ENCODE measurements around the gene PON3. TPM values are rescaled to one million over a fixed set of nuclear protein-coding genes. Genes with fewer than 3 reads are reported as not detected.

Gene PON3
- total RNA-seq, 1 experiment from 2014 or later, result not detected

GRCh38 chr7:95342642-95343307 is 53.4 kb downstream of the PON3 start:
- H3K9ac ChIP-seq (ENCODE audit: low read length), result no peak overlapping the region
- H3K36me3 ChIP-seq (ENCODE audit: insufficient read depth, low read length), result no peaks in the 10 kb centered on the region
- H3K79me2 ChIP-seq (ENCODE audit: low read length), result no peaks in the 10 kb centered on the region
- no peak overlapping the region for H3K4me3 ChIP-seq (ENCODE audit: low read length)
- H2AFZ ChIP-seq (ENCODE audit: low read length), result no peak overlapping the region
- H3K4me2 ChIP-seq (ENCODE audit: low read depth, low read length, poor library complexity, severe bottlenecking), result no peak overlapping the region
- no peak for DNase-seq
- H3K9me3 ChIP-seq (ENCODE audit: low read length), result no peaks in the 10 kb centered on the region
- no peaks in the 10 kb centered on the region for H4K20me1 ChIP-seq (ENCODE audit: insufficient read depth, low read depth, low read length)
- H3K27me3 ChIP-seq (ENCODE audit: low read length), result no peaks in the 10 kb centered on the region
- no peaks in the 10 kb centered on the region for H3K9me2 ChIP-seq (replicated peaks; ENCODE audit: insufficient read depth, low read length)
- no peak overlapping the region for H3K27ac ChIP-seq (ENCODE audit: low read length)
- no peaks in the 10 kb centered on the region for H3K4me1 ChIP-seq (ENCODE audit: low read length)

GRCh38 chr7:95342029-95342428 is 54.1 kb downstream of the PON3 start:
- Histone ChIP-seq H3K36me3 (ENCODE audit: insufficient read depth, low read length) (no peaks in the 10 kb centered on the region), H4K20me1 (ENCODE audit: insufficient read depth, low read depth, low read length) (no peaks in the 10 kb centered on the region), H3K27ac (ENCODE audit: low read length) (no peak overlapping the region), H3K4me1 (ENCODE audit: low read length) (no peaks in the 10 kb centered on the region), H3K4me2 (ENCODE audit: low read depth, low read length, poor library complexity, severe bottlenecking) (no peak overlapping the region), H2AFZ (ENCODE audit: low read length) (no peak overlapping the region), H3K4me3 (ENCODE audit: low read length) (no peak overlapping the region), H3K9me2 (replicated peaks; ENCODE audit: insufficient read depth, low read length) (no peaks in the 10 kb centered on the region), H3K27me3 (ENCODE audit: low read length) (no peaks in the 10 kb centered on the region), H3K9ac (ENCODE audit: low read length) (no peak overlapping the region), H3K9me3 (ENCODE audit: low read length) (no peaks in the 10 kb centered on the region), H3K79me2 (ENCODE audit: low read length) (no peaks in the 10 kb centered on the region)
- DNase-seq, result no peak

GRCh38 chr7:95340491-95340890 is 55.7 kb downstream of the PON3 start:
- Histone ChIP-seq H3K4me1 (ENCODE audit: low read length) (no peaks in the 10 kb centered on the region), H3K9me2 (replicated peaks; ENCODE audit: insufficient read depth, low read length) (no peaks in the 10 kb centered on the region), H3K4me3 (ENCODE audit: low read length) (no peak overlapping the region), H3K4me2 (ENCODE audit: low read depth, low read length, poor library complexity, severe bottlenecking) (no peak overlapping the region), H3K36me3 (ENCODE audit: insufficient read depth, low read length) (no peaks in the 10 kb centered on the region), H4K20me1 (ENCODE audit: insufficient read depth, low read depth, low read length) (no peaks in the 10 kb centered on the region), H3K9me3 (ENCODE audit: low read length) (no peaks in the 10 kb centered on the region), H3K27ac (ENCODE audit: low read length) (no peak overlapping the region), H3K79me2 (ENCODE audit: low read length) (no peaks in the 10 kb centered on the region), H3K9ac (ENCODE audit: low read length) (no peak overlapping the region), H3K27me3 (ENCODE audit: low read length) (no peaks in the 10 kb centered on the region), H2AFZ (ENCODE audit: low read length) (no peak overlapping the region)
- no peak for DNase-seq

- Histone ChIP-seq H3K27ac (ENCODE audit: low read length) (no peak overlapping the region), H3K79me2 (ENCODE audit: low read length) (no peaks in the 10 kb centered on the region), H3K27me3 (ENCODE audit: low read length) (no peaks in the 10 kb centered on the region), H3K36me3 (ENCODE audit: insufficient read depth, low read length) (no peaks in the 10 kb centered on the region), H3K4me2 (ENCODE audit: low read depth, low read length, poor library complexity, severe bottlenecking) (no peak overlapping the region), H3K4me1 (ENCODE audit: low read length) (no peaks in the 10 kb centered on the region), H2AFZ (ENCODE audit: low read length) (no peak overlapping the region), H3K4me3 (ENCODE audit: low read length) (no peak overlapping the region), H3K9me2 (replicated peaks; ENCODE audit: insufficient read depth, low read length) (no peaks in the 10 kb centered on the region), H3K9ac (ENCODE audit: low read length) (no peak overlapping the region), H3K9me3 (ENCODE audit: low read length) (no peaks in the 10 kb centered on the region), H4K20me1 (ENCODE audit: insufficient read depth, low read depth, low read length) (no peaks in the 10 kb centered on the region)
- no peak for DNase-seq
Observed at GRCh38 chr7:95338832-95339231, 57.3 kb downstream of the PON3 start.

- Histone ChIP-seq H3K4me1 (ENCODE audit: low read length) (no peaks in the 10 kb centered on the region), H3K27ac (ENCODE audit: low read length) (no peak overlapping the region), H3K36me3 (ENCODE audit: insufficient read depth, low read length) (no peaks in the 10 kb centered on the region), H4K20me1 (ENCODE audit: insufficient read depth, low read depth, low read length) (no peaks in the 10 kb centered on the region), H3K9me2 (replicated peaks; ENCODE audit: insufficient read depth, low read length) (no peaks in the 10 kb centered on the region), H3K9ac (ENCODE audit: low read length) (no peak overlapping the region), H3K9me3 (ENCODE audit: low read length) (no peaks in the 10 kb centered on the region), H3K27me3 (ENCODE audit: low read length) (no peaks in the 10 kb centered on the region), H3K4me2 (ENCODE audit: low read depth, low read length, poor library complexity, severe bottlenecking) (no peak overlapping the region), H2AFZ (ENCODE audit: low read length) (no peak overlapping the region), H3K4me3 (ENCODE audit: low read length) (no peak overlapping the region), H3K79me2 (ENCODE audit: low read length) (no peaks in the 10 kb centered on the region)
- no peak for DNase-seq
Observed at GRCh38 chr7:95335093-95335492, 61.1 kb downstream of the PON3 start.

GRCh38 chr7:95334447-95334846 is 61.7 kb downstream of the PON3 start:
- H3K27me3 ChIP-seq (ENCODE audit: low read length), result no peaks in the 10 kb centered on the region
- no peaks in the 10 kb centered on the region for H3K9me3 ChIP-seq (ENCODE audit: low read length)
- no peaks in the 10 kb centered on the region for H3K9me2 ChIP-seq (replicated peaks; ENCODE audit: insufficient read depth, low read length)
- H3K79me2 ChIP-seq (ENCODE audit: low read length), result no peaks in the 10 kb centered on the region
- H3K27ac ChIP-seq (ENCODE audit: low read length), result no peak overlapping the region
- no peak overlapping the region for H3K4me2 ChIP-seq (ENCODE audit: low read depth, low read length, poor library complexity, severe bottlenecking)
- H2AFZ ChIP-seq (ENCODE audit: low read length), result no peak overlapping the region
- H3K4me3 ChIP-seq (ENCODE audit: low read length), result no peak overlapping the region
- DNase-seq, result no peak
- no peaks in the 10 kb centered on the region for H3K36me3 ChIP-seq (ENCODE audit: insufficient read depth, low read length)
- H3K9ac ChIP-seq (ENCODE audit: low read length), result no peak overlapping the region
- no peaks in the 10 kb centered on the region for H3K4me1 ChIP-seq (ENCODE audit: low read length)
- H4K20me1 ChIP-seq (ENCODE audit: insufficient read depth, low read depth, low read length), result no peaks in the 10 kb centered on the region

GRCh38 chr7:95330961-95331337 is 65.2 kb downstream of the PON3 start:
- Histone ChIP-seq H3K4me1 (ENCODE audit: low read length) (no peaks in the 10 kb centered on the region), H3K27ac (ENCODE audit: low read length) (no peak overlapping the region), H2AFZ (ENCODE audit: low read length) (no peak overlapping the region), H3K9ac (ENCODE audit: low read length) (no peak overlapping the region), H3K36me3 (ENCODE audit: insufficient read depth, low read length) (no peaks in the 10 kb centered on the region), H3K27me3 (ENCODE audit: low read length) (no peaks in the 10 kb centered on the region), H3K9me2 (replicated peaks; ENCODE audit: insufficient read depth, low read length) (no peaks in the 10 kb centered on the region), H4K20me1 (ENCODE audit: insufficient read depth, low read depth, low read length) (no peaks in the 10 kb centered on the region), H3K9me3 (ENCODE audit: low read length) (no peaks in the 10 kb centered on the region), H3K4me2 (ENCODE audit: low read depth, low read length, poor library complexity, severe bottlenecking) (peak overlapping the region; percentile 46), H3K4me3 (ENCODE audit: low read length) (peak overlapping the region; percentile 29; the same call in 1 of the 2 replicates), H3K79me2 (ENCODE audit: low read length) (no peaks in the 10 kb centered on the region)
- DNase-seq, result no peak

GRCh38 chr7:95330204-95330960 is 65.8 kb downstream of the PON3 start:
- H3K4me1 ChIP-seq (ENCODE audit: low read length), result no peaks in the 10 kb centered on the region
- H4K20me1 ChIP-seq (ENCODE audit: insufficient read depth, low read depth, low read length), result no peaks in the 10 kb centered on the region
- H2AFZ ChIP-seq (ENCODE audit: low read length), result peak overlapping the region; percentile 20; the same call in 1 of the 2 replicates
- peak overlapping the region; percentile 46 for H3K4me2 ChIP-seq (ENCODE audit: low read depth, low read length, poor library complexity, severe bottlenecking)
- no peak overlapping the region for H3K27ac ChIP-seq (ENCODE audit: low read length)
- no peaks in the 10 kb centered on the region for H3K9me2 ChIP-seq (replicated peaks; ENCODE audit: insufficient read depth, low read length)
- H3K4me3 ChIP-seq (ENCODE audit: low read length), result peak overlapping the region; percentile 29; the same call in 1 of the 2 replicates
- no peak for DNase-seq
- no peaks in the 10 kb centered on the region for H3K36me3 ChIP-seq (ENCODE audit: insufficient read depth, low read length)
- no peak overlapping the region; the same call in 1 of the 2 replicates for H3K9ac ChIP-seq (ENCODE audit: low read length)
- no peaks in the 10 kb centered on the region for H3K27me3 ChIP-seq (ENCODE audit: low read length)
- H3K9me3 ChIP-seq (ENCODE audit: low read length), result no peaks in the 10 kb centered on the region
- no peaks in the 10 kb centered on the region for H3K79me2 ChIP-seq (ENCODE audit: low read length)

All from Karpas-422 (cell line).